NCI-H446 treated with DMSO at 0.1 percent for 48 hours (cell line): ENCODE data around the gene YJEFN3.

Experiments
- DNase-seq: peaks from one replicate; lab custom pipeline; 2025; lab: John Stamatoyannopoulos, UW

YJEFN3 gene

GRCh38 chr19:19554074-19555023 is 25.6 kb downstream of the YJEFN3 start:
- DNase-seq: no peak

DNA sequence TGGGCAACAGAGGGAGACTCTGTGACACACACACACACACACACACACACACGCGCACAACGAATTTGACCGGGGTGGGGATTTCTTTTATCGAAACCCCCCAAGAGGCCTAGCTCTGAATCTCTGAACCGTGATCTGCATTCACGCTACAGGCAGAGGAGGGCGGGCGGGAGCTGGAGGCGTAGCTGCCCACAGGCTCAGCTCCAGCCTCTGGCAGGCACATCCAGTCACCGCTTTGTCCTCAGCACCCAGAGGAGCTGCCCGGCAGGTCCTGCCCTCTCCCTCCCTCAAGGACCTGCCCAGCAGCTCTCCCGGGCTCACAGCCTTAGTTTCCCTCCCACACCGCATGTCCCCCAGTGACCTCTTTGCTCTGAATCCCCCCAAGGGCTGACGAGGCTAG is 29.3 kb downstream of the YJEFN3 start:
- DNase-seq: no peak

GRCh38 chr19:19558636-19559035 is 29.9 kb downstream of the YJEFN3 start:
- DNase-seq: no peak

DNA sequence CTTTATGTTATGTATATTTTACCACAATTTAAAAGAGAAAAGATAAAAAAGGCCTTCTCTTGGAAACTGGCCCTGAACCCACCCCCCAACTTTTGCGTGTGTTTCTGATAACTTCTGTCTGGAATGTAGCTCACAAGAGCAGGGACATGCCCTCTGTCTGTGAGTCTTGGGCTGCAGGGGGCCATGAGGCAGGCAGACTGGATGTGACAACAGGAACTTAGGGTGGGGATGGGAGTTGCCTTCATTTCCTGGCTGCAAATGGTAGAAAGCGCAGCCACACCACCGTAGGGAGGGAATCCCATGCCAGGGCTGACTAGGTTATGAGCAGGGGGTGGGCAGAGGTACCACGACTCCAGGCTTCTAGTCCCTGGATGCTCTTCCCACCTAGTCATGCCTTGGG is 31.2 kb downstream of the YJEFN3 start:
- DNase-seq: no peak

DNA sequence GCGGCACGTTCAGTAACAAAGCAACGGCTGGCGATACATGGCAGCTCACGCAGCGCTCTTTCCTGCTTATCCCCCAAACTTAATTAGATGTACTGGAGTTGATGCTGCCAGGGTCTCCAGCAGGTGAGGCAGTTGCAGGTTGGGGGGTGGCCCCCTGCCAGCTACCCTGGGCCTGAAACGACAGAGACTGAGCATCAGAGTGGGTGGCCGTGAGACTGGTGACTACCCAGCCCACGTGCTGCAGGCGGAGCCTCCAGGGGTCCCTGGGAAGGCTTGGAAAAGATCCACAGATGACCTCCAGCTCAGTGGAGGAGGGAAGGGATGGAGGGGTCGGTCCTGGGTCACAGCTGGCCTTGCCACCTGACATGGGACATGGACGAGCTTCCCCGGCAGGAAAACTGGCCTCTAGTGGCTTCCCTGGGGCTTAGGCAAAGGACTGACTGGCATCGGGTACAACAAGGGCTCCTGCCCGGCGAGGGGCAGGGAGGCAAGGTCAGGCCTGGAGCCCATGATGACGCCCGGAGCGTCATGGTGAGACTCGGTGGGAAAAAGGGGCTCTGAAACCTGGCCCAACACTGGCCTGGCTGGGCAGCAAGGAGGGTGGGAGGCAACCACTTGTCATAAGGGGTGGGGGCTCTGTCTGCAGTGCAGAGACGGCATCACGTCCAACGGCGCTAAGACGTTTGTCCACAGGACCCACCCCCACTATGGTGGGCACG is 33.4 kb downstream of the YJEFN3 start:
- DNase-seq: no peak

DNA sequence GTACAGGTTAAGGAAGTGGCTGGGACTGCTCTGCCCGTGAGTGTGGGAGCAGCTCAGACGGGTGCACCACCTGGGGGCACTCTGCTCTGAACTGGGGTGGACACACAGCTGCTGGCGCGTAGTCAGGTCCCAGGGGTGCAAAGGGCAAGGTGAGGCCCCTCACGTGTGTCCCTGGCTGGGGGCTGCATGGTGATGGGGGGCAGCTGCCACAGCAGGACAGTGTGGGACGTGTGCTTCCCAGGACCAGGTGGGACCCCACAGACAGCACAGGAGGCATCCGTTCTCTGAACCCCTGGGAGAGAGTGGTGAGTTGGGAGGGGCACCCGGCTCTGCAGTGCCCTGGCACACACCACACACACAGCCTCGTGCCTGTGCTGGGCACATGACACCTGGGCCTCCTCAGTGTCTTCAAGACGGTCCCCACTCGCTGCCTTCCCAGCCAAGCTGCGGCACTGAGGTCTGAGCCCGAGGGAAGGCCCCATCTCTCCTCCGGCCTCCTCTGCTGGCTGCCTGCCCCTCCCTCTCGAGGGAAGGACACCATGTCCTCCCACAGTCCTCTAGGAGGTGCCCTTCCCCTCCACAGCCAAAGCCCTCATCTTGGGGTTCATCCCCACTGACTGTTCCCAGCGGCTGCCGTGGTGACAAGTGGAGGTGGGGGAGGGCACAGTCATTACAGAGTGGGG is 34.1 kb downstream of the YJEFN3 start:
- DNase-seq: no peak

DNA sequence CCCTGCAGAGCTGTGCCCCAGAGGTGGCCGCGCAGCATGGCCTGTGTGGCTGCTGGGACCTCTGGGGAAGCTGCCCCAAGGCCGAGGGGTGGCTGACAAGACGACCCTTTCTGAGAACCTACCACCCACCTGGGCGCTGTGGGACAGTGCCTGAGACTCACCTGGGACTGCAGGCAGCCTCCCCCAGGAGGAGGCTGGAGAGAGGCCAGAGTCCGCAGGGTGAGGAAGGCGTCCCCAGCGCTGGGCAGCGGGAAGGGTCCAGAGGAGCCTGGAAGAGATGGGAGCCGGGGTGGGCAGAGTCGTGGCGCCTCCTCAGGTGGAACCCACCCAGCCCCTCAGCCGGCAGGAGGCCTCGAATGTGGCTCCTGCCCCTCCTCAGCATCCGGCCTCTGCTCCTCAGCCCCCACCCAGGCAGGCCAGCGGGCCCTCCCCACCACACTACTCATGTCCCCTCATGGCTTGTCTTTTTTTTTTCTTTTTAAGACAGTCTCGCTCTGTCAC is 34.7 kb downstream of the YJEFN3 start:
- no peak for DNase-seq

- DNase-seq: no peak
Measured at GRCh38 chr19:19566306-19566705, 37.6 kb downstream of the YJEFN3 start.

DNA sequence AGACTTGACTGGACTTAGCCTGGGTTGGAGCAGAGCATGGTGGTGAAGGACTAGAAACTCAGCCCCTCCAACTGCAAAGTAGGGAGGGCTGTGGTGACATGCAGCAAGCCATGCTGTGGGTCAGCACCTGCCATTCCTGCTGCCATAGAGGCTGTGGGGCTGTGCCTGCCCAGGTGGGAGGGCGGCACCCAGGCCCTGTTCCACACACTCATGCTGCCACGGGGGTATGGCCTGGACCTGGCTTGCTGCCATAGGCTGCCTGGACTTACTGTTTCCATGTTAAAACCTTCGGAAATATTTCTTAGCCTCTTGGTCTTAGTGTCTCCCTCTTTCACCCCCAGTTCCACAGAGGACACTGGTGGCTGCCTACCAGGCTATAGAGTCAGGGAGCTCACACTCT is 38.7 kb downstream of the YJEFN3 start:
- DNase-seq: no peak

DNA sequence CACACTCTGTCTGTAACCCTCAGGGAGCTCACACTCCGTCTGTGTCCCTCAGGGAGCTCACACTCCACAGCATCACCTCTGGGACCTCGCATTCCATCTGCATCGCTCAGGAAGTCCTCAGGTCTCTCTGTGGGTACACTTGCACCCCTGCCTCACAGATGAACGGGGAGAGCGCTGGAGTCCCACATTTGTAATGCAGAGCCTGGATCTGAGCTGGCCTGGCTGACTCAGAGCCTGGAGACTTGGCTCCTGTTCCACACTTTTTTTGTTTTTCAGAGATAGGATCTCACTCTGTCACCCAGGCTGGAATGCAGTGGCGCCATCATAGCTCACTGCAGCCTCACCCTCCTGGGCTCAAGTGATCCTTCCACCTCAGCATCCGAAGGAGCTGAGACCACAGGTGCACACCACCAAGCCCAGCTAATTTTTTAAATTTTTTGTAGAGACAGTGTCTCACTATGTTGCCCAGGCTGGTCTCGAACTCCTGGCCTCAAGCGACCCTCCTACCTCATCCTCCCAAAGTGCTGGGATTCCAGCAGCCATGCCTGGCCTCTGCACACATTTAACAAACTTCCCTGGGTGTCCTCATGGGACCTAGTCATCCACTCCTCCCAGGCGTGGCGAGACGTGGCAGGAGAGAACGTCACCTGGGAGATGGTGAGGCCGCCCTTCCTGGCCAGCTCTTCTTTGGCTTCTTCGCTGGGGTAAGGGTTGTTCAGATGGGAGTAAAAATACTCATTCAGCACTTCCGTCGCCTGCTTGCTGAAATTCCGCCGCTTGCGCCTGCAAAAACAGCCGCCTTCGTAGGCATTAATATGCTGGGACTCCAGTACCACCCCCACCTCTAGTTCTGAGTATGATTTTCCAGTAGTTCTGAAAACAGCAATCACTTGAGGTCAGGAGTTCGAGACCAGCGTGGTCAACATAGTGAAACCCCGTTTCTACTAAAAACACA is 40.4 kb downstream of the YJEFN3 start:
- no peak for DNase-seq

DNA sequence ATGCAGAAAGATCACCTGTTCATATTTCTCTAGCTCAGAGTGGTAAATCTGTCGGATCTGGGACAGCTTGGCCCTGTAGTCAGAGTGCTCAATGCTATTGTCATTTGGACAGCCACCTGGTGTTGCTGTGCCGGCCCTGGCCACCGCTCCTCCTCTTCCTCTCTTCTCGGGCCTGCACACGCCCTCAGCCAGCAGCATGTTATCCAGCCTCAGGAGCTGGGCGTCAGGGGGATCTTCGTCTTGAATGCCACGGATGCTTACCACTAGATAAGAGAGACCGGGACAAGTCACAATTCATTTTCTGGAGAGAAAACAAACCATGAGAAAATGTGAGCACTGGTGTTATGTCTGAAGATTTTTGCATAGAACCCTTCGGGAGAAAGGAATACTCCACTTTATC is 41.9 kb downstream of the YJEFN3 start:
- DNase-seq: no peak

- DNase-seq: no peak
Measured at GRCh38 chr19:19571071-19571786, 42.5 kb downstream of the YJEFN3 start.

DNA sequence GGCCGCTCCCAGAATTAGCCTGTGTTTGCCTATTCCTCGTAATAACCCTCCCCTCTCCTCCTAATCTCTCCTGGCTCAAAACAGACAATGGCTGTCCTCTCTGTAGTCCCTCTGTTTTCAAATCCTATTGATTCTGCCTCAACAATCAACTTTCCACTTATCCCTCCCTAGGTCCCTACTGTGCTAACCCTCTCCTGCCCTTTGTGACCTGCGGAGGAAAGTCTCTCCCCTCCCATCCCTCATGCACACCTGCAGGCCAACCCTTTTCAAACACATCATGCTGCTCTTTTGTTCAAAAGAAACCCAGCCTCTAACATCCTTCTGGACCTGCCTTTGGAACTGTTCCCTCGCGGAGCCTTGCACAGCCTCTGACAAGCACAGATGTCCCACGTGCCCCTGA is 46.7 kb downstream of the YJEFN3 start:
- DNase-seq: no peak

GRCh38 chr19:19578252-19578651 is 49.5 kb downstream of the YJEFN3 start:
- no peak for DNase-seq

GRCh38 chr19:19579533-19580361 is 51.0 kb downstream of the YJEFN3 start:
- no peak for DNase-seq

DNA sequence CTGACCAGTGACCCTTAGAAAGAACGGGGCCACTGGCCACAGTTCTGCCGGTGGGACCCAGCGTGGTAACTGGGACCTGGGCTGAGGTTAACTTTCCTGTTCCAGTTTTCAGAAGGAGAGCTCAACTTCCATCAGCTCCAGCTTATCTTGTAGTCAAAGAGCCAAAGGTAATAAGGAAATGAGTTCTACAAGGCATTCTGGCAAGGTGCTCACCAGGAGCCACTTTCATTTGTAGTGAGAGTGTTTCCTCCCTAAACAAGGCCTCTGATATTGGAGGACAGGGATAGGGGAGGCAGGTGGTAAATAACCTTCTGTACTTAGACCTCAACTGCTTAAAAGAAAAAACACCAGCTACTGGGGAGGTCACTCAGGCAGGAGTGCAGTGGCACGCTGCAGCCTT is 51.7 kb downstream of the YJEFN3 start:
- DNase-seq: no peak

- no peak for DNase-seq
Measured at GRCh38 chr19:19581391-19581790, 52.7 kb downstream of the YJEFN3 start.

DNA sequence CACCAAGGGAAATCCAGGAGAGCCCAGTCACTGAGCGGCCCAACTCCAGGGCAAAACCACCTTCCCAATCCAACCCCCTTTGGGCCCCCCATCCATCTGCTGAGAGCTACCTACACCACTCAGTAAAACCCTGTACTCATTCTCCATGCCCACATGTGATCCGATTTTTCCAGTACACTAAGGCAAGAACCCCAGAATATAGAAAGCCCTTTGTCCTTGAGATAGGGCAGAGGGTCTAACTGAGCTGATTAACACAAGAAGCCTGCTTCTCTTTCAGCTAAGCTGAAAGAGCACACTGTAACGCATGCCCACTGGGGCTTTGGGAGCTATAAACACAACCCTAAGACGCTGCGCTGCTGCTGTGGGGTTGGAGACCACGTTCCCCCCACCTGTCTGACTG is 53.8 kb downstream of the YJEFN3 start:
- no peak for DNase-seq

DNA sequence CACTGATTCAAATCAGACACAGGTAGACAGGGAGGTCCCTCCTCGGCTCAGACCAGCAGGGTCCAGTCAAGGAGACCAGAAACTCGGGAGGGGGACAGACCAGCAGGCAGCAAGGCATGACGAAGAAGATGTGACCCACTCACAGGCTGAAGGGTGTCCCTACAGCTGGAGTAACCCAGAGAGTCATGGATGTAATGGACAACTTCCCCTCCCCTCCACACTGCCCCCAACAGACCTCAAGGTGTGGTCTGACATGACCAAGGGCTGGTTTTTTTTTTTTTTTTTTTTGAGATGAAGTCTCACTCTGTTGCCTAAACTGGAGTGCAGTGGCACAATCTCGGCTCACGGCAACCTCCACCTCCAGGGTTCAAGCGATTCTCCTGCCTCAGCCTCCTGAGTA is 55.6 kb downstream of the YJEFN3 start:
- DNase-seq: no peak
